ENCODE data around the gene SIRT2.

Gene SIRT2

GRCh38 chr19:38845374-38846024 is 53.9 kb downstream of the SIRT2 start:
- DNase-seq (ENCODE audit: low read depth in 3 of 3), result no peak

GRCh38 chr19:38844093-38844686 is 55.2 kb downstream of the SIRT2 start:
- no peak for DNase-seq (ENCODE audit: low read depth in 3 of 3)

GRCh38 chr19:38843175-38843758 is 56.2 kb downstream of the SIRT2 start:
- DNase-seq (ENCODE audit: low read depth in 3 of 3), result no peak

GRCh38 chr19:38842439-38843174 is 56.8 kb downstream of the SIRT2 start:
- peak in 2 of 3 experiments; percentile 23 to 47 for DNase-seq (ENCODE audit: low read depth in 3 of 3)

DNA sequence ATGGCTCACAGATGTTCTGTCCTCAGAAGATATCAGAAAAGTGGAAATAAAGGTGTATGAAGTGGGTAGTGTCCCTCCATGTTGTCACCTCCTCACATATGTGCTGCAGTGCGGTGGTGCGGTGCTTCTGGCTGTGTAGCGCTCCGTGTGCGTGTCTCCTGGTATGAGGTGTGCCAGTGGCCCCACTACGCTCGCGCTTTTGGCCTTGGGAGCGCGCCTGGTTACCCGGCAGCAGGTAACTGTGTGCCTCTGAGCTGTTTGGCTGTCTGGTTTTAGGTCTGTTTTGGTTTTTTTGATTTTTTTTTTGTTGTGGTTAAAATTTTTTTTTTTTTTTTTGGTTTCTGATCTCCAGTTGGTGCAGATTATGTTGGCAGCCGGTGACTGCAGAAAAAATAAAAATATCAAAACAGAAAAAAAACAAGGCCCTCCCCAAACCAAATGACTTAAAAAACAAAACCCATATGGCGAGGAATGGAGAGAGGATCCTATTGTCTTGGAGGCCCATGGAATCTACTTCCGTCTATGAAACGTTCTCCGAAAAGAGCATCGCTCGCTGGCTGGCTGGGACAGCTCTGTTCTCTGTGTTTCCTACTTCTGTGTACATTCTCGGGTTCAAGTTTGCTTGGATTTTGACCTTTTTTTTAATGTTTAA is 57.5 kb downstream of the SIRT2 start:
- DNase-seq (ENCODE audit: low read depth in 3 of 3), result peak in 1 of 3 experiments; percentile 32

GRCh38 chr19:38841180-38841766 is 58.1 kb downstream of the SIRT2 start:
- no peak for DNase-seq (ENCODE audit: low read depth in 3 of 3)

GRCh38 chr19:38840583-38840968 is 58.8 kb downstream of the SIRT2 start:
- no peak for DNase-seq (ENCODE audit: low read depth in 3 of 3)

- no peak for DNase-seq (ENCODE audit: low read depth in 3 of 3)
Measured at GRCh38 chr19:38839816-38840582, 59.4 kb downstream of the SIRT2 start.

DNA sequence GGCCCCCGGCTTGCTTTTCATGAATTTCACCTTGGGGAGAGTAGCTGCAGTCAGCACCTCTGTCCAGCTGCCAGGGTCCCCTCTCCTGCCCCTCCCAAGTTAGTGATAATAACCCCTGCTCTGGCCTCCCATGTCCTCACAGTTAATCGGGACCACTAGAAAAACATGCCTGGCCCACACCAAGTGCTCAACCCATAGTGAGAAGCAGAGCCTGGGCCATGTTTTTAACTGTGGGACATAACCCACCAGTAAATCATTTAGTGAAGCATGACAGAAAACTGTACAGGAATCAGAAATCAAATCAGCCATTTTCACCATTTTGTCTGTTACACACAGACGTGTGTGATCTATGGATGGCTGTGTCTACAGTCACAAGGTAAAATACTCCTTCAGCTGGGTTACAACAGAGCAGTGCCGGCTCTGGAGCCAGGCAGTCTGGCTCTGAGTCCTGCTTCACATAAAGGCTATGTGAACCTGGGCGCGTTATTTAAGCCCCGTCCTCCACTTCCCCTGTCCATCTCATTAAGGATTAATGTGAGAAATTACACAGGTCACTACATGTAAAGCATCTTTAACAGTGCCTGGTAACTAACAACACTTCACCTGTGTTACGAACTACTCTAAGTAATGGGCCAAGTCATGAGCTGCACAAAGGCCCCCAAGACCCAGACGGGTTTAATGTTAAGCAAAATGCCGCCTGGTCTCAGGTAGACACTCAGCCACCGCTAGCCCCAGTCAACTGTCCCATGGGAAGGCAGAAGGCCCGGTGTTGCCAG is 60.2 kb downstream of the SIRT2 start:
- DNase-seq (ENCODE audit: low read depth in 3 of 3), result no peak

- peak in 2 of 3 experiments; percentile 45 to 65 for DNase-seq (ENCODE audit: low read depth in 3 of 3)
Measured at GRCh38 chr19:38838208-38838985, 61.0 kb downstream of the SIRT2 start.

DNA sequence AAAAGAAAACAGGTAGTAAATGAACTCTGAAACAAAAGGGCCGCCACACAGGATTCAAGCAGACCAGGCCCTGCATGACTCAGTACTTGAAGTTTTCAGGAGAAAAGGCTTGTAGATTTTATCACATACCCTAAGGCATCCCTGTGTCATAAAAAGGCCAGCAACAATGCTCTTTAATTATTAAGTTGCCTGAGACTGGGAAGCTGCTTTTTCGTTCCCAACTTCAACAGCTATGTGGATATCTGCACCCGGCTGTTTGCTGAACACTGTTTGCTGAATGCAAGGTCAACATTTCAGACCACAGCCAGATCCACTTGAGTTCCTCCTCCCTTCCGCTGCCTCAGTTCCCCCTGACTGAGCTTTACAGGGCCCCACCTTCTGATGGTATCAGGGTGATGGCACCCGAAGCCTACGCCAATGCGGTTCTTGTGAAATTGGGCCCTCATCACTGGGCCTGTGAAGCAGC is 61.7 kb downstream of the SIRT2 start:
- DNase-seq (ENCODE audit: low read depth in 3 of 3), result no peak

GRCh38 chr19:38836983-38837626 is 62.3 kb downstream of the SIRT2 start:
- no peak for DNase-seq (ENCODE audit: low read depth in 3 of 3)

DNA sequence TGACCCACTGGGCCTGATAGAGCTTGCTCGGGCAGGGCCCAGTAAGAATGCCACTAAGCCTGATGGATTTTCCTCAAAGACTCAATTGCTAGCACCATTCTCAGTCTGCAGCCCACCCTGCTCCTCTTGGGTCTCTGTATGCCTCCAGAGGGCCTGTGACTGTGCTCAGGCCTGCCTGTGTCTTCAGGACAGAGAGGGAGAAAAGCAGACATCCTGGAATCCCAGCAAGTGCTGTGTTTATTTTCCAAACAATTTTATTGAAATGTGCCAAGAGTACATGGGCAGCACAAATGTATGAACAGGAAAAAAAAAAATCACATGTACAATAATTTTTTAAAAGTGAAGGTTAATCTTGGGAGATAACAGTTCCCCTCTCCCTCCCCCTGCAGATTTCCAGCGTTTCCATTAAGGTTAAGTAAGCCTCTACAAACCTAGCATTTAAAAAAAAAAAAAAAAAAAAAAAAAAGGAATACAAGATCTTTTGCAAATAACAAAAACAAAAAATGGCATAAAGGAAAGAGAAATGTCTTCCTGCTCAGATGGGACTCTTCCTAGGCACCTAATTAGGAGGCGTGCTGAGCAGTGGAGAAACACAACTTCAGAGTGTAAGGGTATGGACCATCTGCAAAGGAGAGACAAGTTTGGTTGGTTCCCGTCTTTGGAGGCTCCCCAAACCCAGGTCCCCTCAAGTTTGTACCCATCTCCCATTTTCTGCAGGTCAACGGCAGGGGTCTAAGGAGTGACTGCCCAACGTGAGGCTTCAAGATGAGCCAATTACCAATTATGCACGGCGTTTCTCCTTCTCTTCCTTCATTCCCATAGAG is 63.0 kb downstream of the SIRT2 start:
- DNase-seq (ENCODE audit: low read depth in 3 of 3), result no peak

GRCh38 chr19:38834590-38834989 is 64.8 kb downstream of the SIRT2 start:
- DNase-seq (ENCODE audit: low read depth in 3 of 3), result no peak

DNA sequence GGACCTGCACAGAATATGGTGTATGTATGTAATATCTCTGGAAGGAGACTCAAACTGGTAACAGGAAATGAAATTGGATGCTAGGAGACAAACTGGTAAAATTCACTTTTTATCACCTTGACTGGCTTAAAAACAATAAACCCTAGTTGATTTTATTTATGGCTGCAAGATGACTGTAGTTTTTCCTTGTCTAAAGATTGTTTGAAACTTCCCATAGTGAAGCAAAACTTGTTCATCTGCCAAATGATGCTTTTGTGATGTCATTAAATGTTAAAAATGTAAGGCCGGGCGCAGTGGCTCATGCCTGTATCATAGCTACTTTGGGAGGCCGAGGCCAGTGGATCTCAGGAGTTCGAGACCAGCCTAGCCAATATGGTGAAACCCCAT is 65.3 kb downstream of the SIRT2 start:
- no peak for DNase-seq (ENCODE audit: low read depth in 3 of 3)

DNA sequence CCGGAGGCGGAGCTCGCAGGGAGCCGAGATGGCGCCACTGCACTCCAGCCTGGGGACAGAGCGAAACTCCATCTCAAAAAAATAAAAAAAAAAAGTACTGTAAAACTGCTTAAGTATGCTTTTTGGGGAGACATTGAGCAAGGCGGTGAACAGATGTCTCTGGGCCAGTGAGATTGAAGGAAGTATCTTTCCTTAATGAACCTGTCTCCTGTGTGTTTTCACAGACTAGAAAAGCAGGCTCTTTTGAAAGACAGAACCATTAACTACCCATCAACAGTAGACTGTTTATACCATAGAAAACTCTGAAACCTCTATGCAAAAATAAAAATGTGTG is 66.4 kb downstream of the SIRT2 start:
- DNase-seq (ENCODE audit: low read depth in 3 of 3), result no peak

GRCh38 chr19:38831142-38831605 is 68.2 kb downstream of the SIRT2 start:
- DNase-seq (ENCODE audit: low read depth in 3 of 3), result no peak
